GM18867 (cell line): ENCODE measurements around the gene PSMC5.
"Not testable (repeated sequence)": the region's sequence is repeated elsewhere in the genome, so short reads cannot be mapped to it uniquely, and the experiment has no call there.

Experiments used
- ATAC-seq: cut with Tn5 transposase; IDR thresholded peaks from one replicate; pipeline ENCODE4 v1.9.1; 2021; ENCODE audit warnings: mild to moderate bottlenecking, moderate library complexity; ENCODE audit not compliant: unreplicated experiment

PSMC5 gene

DNA sequence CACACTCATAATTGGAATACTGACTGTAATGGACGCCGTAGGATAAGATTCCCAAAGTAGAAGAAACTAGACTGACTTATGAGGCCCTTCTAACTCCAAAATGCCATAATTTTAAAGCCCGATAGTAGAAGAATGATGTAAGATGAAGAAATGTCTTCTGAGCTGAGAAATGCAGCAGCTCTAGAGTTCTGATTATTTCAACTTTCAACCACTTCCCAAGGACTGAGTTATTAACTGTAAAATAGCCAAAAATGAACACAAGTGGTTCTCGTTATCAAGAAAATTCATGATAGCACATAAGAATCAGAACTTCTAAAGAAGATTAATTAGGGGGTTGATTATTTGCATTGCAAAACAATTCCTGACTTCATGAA, 43.0 kb downstream of the PSMC5 start:
- ATAC-seq, result not testable (repeated sequence)

DNA sequence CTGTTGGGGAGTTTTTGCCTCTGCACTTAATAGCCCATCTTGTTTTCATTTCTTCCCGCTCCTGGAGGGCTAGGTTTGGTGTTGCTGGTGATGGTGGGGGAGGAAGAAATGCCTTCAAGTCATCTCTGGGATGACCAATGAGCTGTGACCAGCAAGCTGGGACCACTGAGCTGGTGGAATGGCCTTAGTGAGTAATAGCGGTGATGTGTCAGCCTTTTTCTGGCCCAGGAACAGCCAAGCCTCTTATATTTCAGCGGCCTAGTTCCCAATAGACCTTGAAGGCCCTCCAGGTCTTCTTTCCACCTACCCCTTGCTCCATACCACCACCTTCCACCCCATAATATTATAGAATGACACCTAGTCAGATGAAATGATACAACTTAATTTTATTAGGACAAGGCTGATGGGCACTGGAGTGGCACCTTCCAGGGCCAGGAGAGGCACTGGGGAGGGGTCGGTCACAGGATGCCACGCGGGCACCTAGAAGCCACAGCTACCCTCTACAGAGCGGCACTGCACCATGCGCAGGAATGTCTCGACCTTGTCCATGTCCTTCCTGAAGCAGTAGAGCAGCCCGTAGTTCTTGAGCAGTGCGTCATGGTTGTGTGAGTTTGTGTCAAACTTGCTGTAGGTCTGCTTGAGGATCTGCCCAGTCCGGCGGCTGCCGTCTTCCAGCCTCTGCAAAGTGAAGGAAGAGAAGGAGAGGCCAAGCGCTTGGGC, 44.6 kb downstream of the PSMC5 start:
- ATAC-seq, result not testable (repeated sequence)

GRCh38 chr17:63873577-63873976, 46.3 kb downstream of the PSMC5 start, which contains the start of gene CSH2:
Gene CSH2 (minus strand): TSS chr17:63873677. CDS start chr17:63873614, 63 bp downstream.
- not testable (repeated sequence) for ATAC-seq

DNA sequence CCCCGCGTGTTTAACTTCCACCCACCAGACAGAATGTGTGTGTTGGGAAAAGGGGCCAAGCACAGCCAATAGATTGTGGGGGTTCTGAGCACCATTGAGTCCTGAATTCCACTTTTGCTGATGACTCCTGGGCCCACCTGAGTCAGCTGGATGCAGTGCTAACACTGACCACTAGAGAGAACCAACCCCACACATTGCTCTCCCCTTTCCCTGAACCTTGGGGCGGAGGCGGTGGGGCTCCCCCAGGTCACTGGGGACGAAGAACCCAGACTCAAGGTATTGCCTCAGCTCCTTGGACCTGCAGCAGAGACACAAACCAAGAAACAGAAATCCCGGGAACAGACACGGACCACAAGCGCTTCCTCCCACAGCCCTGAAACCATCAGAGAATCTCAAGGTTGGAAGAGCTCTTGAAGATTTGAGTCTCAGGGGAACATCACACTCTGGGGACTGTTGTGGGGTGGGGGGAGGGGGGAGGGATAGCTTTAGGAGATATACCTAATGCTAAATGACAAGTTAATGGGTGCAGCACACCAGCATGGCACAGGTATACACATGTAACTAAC, 46.9 kb downstream of the PSMC5 start:
- ATAC-seq, result not testable (repeated sequence)

DNA sequence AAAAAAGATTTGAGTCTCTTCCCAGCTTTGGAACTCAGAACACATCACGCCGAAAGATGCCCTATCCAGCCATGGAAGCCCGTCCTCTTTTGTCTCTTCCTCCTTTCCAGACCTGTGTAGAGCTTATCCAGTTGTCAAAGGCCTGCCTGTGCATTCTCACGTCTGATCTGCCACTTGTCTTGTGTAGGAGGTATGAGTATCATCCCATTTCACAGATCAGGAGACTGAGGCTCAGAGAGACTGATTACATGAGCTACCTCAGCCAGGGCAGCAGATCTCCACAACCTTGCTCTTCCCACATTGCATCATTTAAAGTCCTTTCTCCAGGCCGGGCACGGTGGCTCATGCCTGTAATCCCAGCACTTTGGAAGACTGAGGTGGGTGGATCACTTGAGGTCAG, 47.5 kb downstream of the PSMC5 start:
- ATAC-seq, result not testable (repeated sequence)

GRCh38 chr17:63878413-63878812, 51.2 kb downstream of the PSMC5 start:
- not testable (repeated sequence) for ATAC-seq

- ATAC-seq, result no peak
Observed at GRCh38 chr17:63880706-63881105, 53.5 kb downstream of the PSMC5 start.

GRCh38 chr17:63881337-63881736, 54.1 kb downstream of the PSMC5 start:
- not testable (repeated sequence) for ATAC-seq
